Measurements from ENCODE around the gene SNRK.

DNA sequence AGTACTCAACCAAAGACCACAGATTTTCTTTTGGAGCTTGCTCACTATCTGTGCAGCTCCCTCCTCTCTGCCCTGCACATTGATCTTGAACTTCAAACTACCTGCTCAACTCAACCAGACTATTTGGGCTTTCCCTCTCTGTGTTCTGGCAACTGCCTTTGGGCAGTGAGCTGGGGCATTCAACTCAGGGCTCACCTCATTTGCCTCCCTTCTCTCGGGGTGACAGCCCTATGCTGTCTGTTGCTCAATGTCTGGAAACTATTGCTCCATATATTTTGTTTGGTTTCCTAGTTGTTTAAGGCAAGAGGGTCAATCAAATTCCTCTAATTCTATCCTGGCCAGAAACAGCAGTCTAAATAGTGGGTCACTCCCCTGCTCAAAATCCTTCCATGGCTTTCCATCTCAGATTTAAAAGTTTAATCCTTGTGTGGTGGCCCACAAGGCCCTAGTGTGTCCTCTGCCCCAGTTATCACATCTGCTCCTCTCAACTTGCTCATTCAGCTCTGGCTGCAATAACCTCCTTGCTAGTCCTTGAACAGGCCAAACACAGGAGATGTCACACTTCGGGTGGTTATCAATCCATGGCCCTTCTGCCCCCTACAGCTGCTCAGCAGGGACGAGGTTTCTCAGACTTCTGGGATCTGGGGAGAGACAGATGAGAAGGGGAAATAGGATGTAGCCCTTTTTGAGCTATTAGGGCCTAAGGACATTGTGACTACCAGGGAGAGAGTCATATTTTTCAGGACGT lies 67.8 kb downstream of the SNRK start:
- TF ChIP-seq, protein P1, sequence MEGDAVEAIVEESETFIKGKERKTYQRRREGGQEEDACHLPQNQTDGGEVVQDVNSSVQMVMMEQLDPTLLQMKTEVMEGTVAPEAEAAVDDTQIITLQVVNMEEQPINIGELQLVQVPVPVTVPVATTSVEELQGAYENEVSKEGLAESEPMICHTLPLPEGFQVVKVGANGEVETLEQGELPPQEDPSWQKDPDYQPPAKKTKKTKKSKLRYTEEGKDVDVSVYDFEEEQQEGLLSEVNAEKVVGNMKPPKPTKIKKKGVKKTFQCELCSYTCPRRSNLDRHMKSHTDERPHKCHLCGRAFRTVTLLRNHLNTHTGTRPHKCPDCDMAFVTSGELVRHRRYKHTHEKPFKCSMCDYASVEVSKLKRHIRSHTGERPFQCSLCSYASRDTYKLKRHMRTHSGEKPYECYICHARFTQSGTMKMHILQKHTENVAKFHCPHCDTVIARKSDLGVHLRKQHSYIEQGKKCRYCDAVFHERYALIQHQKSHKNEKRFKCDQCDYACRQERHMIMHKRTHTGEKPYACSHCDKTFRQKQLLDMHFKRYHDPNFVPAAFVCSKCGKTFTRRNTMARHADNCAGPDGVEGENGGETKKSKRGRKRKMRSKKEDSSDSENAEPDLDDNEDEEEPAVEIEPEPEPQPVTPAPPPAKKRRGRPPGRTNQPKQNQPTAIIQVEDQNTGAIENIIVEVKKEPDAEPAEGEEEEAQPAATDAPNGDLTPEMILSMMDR (IDR thresholded peaks at IDR 0.05): no peak
- TF ChIP-seq EP300 (IDR thresholded peaks at IDR 0.05): no peak
